ENCODE results near the gene SMARCB1. TPM values are rescaled to one million over a fixed set of nuclear protein-coding genes. Genes with fewer than 3 reads are reported as not detected.
A peak's percentile ranks its signal among the peaks of the same experiment; 100 is the strongest.

The SMARCB1 gene
- total and polyA plus RNA-seq, 5 donors from 2014 or later = 28.3 to 58.4 (median 30.6) TPM

- peaks cover 60% of the 10 kb centered on the region for H3K36me3 ChIP-seq (ENCODE audit: control insufficient read depth, insufficient read depth, low read length)
- DNase-seq = no peak
- H3K4me1 ChIP-seq (ENCODE audit: control insufficient read depth, insufficient read depth, low read length, poor library complexity, severe bottlenecking) = no peaks in the 10 kb centered on the region
Observed at GRCh38 chr22:23801886-23802377, 15.2 kb downstream of the SMARCB1 start.

GRCh38 chr22:23803001-23803819 lies 16.4 kb downstream of the SMARCB1 start:
- ATAC-seq (ENCODE audit: low read depth in 2 of 2) (no peak), DNase-seq (no peak)
- Histone ChIP-seq H3K27ac (ENCODE audit: insufficient read depth, low read length, poor library complexity, severe bottlenecking) (no peak overlapping the region), H3K4me1 (ENCODE audit: control insufficient read depth, insufficient read depth, low read length, poor library complexity, severe bottlenecking) (no peaks in the 10 kb centered on the region), H3K4me3 (ENCODE audit: low read depth, low read length) (no peak overlapping the region), H3K36me3 (ENCODE audit: control insufficient read depth, insufficient read depth, low read length) (peaks cover 63% of the 10 kb centered on the region), H3K9me3 (ENCODE audit: control insufficient read depth in 2 of 2, low read length in 2 of 2) (no peaks in the 10 kb centered on the region), H3K27me3 (ENCODE audit: control insufficient read depth, insufficient read depth, low read length) (no peaks in the 10 kb centered on the region)
- Mint-ChIP-seq H3K4me1 (no peaks in the 10 kb centered on the region), H3K36me3 (peaks cover 50% of the 10 kb centered on the region), H3K9me3 (peaks cover 0 to 3% (median 0%) of the 10 kb centered on the region in 7 donors), H3K4me3 (no peak overlapping the region), H3K27ac (no peak overlapping the region), H3K27me3 (no peaks in the 10 kb centered on the region)

More at GRCh38 chr22:23801886-23802377, 15.2 kb downstream of the SMARCB1 start:
- no peaks in the 10 kb centered on the region for H3K9me3 ChIP-seq (ENCODE audit: control insufficient read depth in 2 of 2, low read length in 2 of 2)
- H3K4me3 Mint-ChIP-seq = no peak overlapping the region
- H3K36me3 Mint-ChIP-seq = peaks cover 47% of the 10 kb centered on the region
- peaks cover 0 to 3% (median 0%) of the 10 kb centered on the region in 7 donors for H3K9me3 Mint-ChIP-seq
- H3K27ac ChIP-seq (ENCODE audit: insufficient read depth, low read length, poor library complexity, severe bottlenecking) = no peak overlapping the region
- no peaks in the 10 kb centered on the region for H3K27me3 Mint-ChIP-seq
- peak overlapping the region in 1 of 3 donors; percentile 55 for H3K27ac Mint-ChIP-seq
- no peak overlapping the region for H3K4me3 ChIP-seq (ENCODE audit: low read depth, low read length)
- no peaks in the 10 kb centered on the region for H3K27me3 ChIP-seq (ENCODE audit: control insufficient read depth, insufficient read depth, low read length)
- no peaks in the 10 kb centered on the region for H3K4me1 Mint-ChIP-seq
- no peak for ATAC-seq (ENCODE audit: low read depth in 2 of 2)

- no peak overlapping the region for H3K4me3 ChIP-seq (ENCODE audit: low read depth, low read length)
- Mint-ChIP-seq H3K36me3 (peaks cover 42% of the 10 kb centered on the region), H3K9me3 (peaks cover 0 to 3% (median 0%) of the 10 kb centered on the region in 7 donors), H3K27me3 (no peaks in the 10 kb centered on the region), H3K27ac (no peak overlapping the region), H3K4me3 (no peak overlapping the region), H3K4me1 (no peaks in the 10 kb centered on the region)
- peaks cover 60% of the 10 kb centered on the region for H3K36me3 ChIP-seq (ENCODE audit: control insufficient read depth, insufficient read depth, low read length)
- no peaks in the 10 kb centered on the region for H3K9me3 ChIP-seq (ENCODE audit: control insufficient read depth in 2 of 2, low read length in 2 of 2)
- no peaks in the 10 kb centered on the region for H3K27me3 ChIP-seq (ENCODE audit: control insufficient read depth, insufficient read depth, low read length)
- DNase-seq (no peak), ATAC-seq (ENCODE audit: low read depth in 2 of 2) (no peak)
- H3K4me1 ChIP-seq (ENCODE audit: control insufficient read depth, insufficient read depth, low read length, poor library complexity, severe bottlenecking) = no peaks in the 10 kb centered on the region
- no peak overlapping the region for H3K27ac ChIP-seq (ENCODE audit: insufficient read depth, low read length, poor library complexity, severe bottlenecking)
Observed at GRCh38 chr22:23804781-23805291, 18.1 kb downstream of the SMARCB1 start.

GRCh38 chr22:23806837-23807236 lies 20.1 kb downstream of the SMARCB1 start:
- Mint-ChIP-seq H3K9me3 (peaks cover 0 to 3% (median 0%) of the 10 kb centered on the region in 7 donors), H3K27me3 (no peaks in the 10 kb centered on the region), H3K4me3 (no peak overlapping the region), H3K27ac (no peak overlapping the region), H3K36me3 (peaks cover 37% of the 10 kb centered on the region), H3K4me1 (peaks cover 0 to 2% (median 0%) of the 10 kb centered on the region in 4 donors)
- peaks cover 52% of the 10 kb centered on the region for H3K36me3 ChIP-seq (ENCODE audit: control insufficient read depth, insufficient read depth, low read length)
- H3K27ac ChIP-seq (ENCODE audit: insufficient read depth, low read length, poor library complexity, severe bottlenecking) = no peak overlapping the region
- H3K4me1 ChIP-seq (ENCODE audit: control insufficient read depth, insufficient read depth, low read length, poor library complexity, severe bottlenecking) = no peaks in the 10 kb centered on the region
- DNase-seq (no peak), ATAC-seq (ENCODE audit: low read depth in 2 of 2) (no peak)
- no peaks in the 10 kb centered on the region for H3K27me3 ChIP-seq (ENCODE audit: control insufficient read depth, insufficient read depth, low read length)
- no peak overlapping the region for H3K4me3 ChIP-seq (ENCODE audit: low read depth, low read length)
- no peaks in the 10 kb centered on the region for H3K9me3 ChIP-seq (ENCODE audit: control insufficient read depth in 2 of 2, low read length in 2 of 2)

- Histone ChIP-seq H3K9me3 (ENCODE audit: control insufficient read depth in 2 of 2, low read length in 2 of 2) (no peaks in the 10 kb centered on the region), H3K27ac (ENCODE audit: insufficient read depth, low read length, poor library complexity, severe bottlenecking) (no peak overlapping the region), H3K4me3 (ENCODE audit: low read depth, low read length) (no peak overlapping the region), H3K4me1 (ENCODE audit: control insufficient read depth, insufficient read depth, low read length, poor library complexity, severe bottlenecking) (no peaks in the 10 kb centered on the region), H3K27me3 (ENCODE audit: control insufficient read depth, insufficient read depth, low read length) (no peaks in the 10 kb centered on the region), H3K36me3 (ENCODE audit: control insufficient read depth, insufficient read depth, low read length) (peaks cover 32% of the 10 kb centered on the region)
- ATAC-seq (ENCODE audit: low read depth in 2 of 2) (no peak), DNase-seq (no peak)
- no peaks in the 10 kb centered on the region for H3K9me3 Mint-ChIP-seq
- H3K4me3 Mint-ChIP-seq = no peak overlapping the region
- H3K4me1 Mint-ChIP-seq = peaks cover 0 to 2% (median 0%) of the 10 kb centered on the region in 4 donors
- H3K27ac Mint-ChIP-seq = no peak overlapping the region
- H3K27me3 Mint-ChIP-seq = no peaks in the 10 kb centered on the region
- H3K36me3 Mint-ChIP-seq = peaks cover 32% of the 10 kb centered on the region
Observed at GRCh38 chr22:23812378-23812777, 25.6 kb downstream of the SMARCB1 start.

- H3K36me3 Mint-ChIP-seq = peaks cover 43% of the 10 kb centered on the region
- H3K9me3 Mint-ChIP-seq = no peaks in the 10 kb centered on the region
- no peaks in the 10 kb centered on the region for H3K27me3 Mint-ChIP-seq
- ATAC-seq (ENCODE audit: low read depth in 2 of 2) (no peak), DNase-seq (no peak)
- no peak overlapping the region for H3K27ac Mint-ChIP-seq
- Histone ChIP-seq H3K27me3 (ENCODE audit: control insufficient read depth, insufficient read depth, low read length) (no peaks in the 10 kb centered on the region), H3K36me3 (ENCODE audit: control insufficient read depth, insufficient read depth, low read length) (peaks cover 46% of the 10 kb centered on the region), H3K9me3 (ENCODE audit: control insufficient read depth in 2 of 2, low read length in 2 of 2) (no peaks in the 10 kb centered on the region), H3K4me3 (ENCODE audit: low read depth, low read length) (no peak overlapping the region), H3K4me1 (ENCODE audit: control insufficient read depth, insufficient read depth, low read length, poor library complexity, severe bottlenecking) (peaks cover 1% of the 10 kb centered on the region), H3K27ac (ENCODE audit: insufficient read depth, low read length, poor library complexity, severe bottlenecking) (no peak overlapping the region)
- no peak overlapping the region for H3K4me3 Mint-ChIP-seq
- peaks cover 0 to 8% (median 4%) of the 10 kb centered on the region in 4 donors for H3K4me1 Mint-ChIP-seq
Observed at GRCh38 chr22:23815541-23816155, 28.9 kb downstream of the SMARCB1 start.

- DNase-seq (no peak), ATAC-seq (ENCODE audit: low read depth in 2 of 2) (no peak)
- Mint-ChIP-seq H3K4me1 (peaks cover 0 to 9% (median 4%) of the 10 kb centered on the region in 4 donors), H3K27ac (no peak overlapping the region), H3K36me3 (peaks cover 41% of the 10 kb centered on the region), H3K27me3 (no peaks in the 10 kb centered on the region), H3K9me3 (no peaks in the 10 kb centered on the region), H3K4me3 (no peak overlapping the region)
- H3K4me3 ChIP-seq (ENCODE audit: low read depth, low read length) = no peak overlapping the region
- no peaks in the 10 kb centered on the region for H3K9me3 ChIP-seq (ENCODE audit: control insufficient read depth in 2 of 2, low read length in 2 of 2)
- H3K36me3 ChIP-seq (ENCODE audit: control insufficient read depth, insufficient read depth, low read length) = peaks cover 44% of the 10 kb centered on the region
- peaks cover 6% of the 10 kb centered on the region for H3K4me1 ChIP-seq (ENCODE audit: control insufficient read depth, insufficient read depth, low read length, poor library complexity, severe bottlenecking)
- H3K27me3 ChIP-seq (ENCODE audit: control insufficient read depth, insufficient read depth, low read length) = no peaks in the 10 kb centered on the region
- H3K27ac ChIP-seq (ENCODE audit: insufficient read depth, low read length, poor library complexity, severe bottlenecking) = no peak overlapping the region
Observed at GRCh38 chr22:23816156-23816976, 29.6 kb downstream of the SMARCB1 start.
